Stimulated activated CD4-positive, alpha-beta T cell treated with anti-CD3 and anti-CD28 coated beads, Interleukin-4, amount 100 ng/mL, for 1 hour (primary cell): ENCODE data around the gene FGFBP3.

Source experiments
- DNase-seq: peaks from one replicate; pipeline ENCODE4 v3.0.0-alpha.2; 2020

FGFBP3 gene, protein sequence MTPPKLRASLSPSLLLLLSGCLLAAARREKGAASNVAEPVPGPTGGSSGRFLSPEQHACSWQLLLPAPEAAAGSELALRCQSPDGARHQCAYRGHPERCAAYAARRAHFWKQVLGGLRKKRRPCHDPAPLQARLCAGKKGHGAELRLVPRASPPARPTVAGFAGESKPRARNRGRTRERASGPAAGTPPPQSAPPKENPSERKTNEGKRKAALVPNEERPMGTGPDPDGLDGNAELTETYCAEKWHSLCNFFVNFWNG

GRCh38 chr10:91909117-91909677, at the start of gene FGFBP3:
Gene FGFBP3, minus strand, starts transcription at chr10:91909486. Its CDS starts 517 bp downstream, at chr10:91908969.
- DNase-seq: peak; percentile 20

DNA sequence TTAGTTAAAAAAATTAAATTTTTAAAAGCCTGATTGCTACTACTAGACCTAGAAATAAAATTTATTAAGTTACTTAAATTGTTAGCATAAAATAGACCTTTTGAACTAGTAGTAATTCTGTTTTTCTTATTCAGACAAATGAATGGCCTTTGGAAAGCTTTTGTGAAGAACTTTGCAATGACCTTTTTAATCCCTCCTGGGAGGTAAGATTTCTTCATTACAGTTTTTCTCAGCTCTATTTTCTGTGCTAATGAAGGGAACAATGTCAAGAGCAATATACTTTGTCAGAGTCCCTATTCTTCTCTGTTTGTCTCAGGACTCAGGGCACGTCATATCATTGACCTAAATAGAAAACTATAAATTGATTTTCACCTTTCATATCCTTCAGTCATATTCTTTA, 47.8 kb upstream of the FGFBP3 start:
- no peak for DNase-seq

- no peak for DNase-seq
Observed at GRCh38 chr10:91955114-91955513, 45.8 kb upstream of the FGFBP3 start.

- DNase-seq: no peak
Observed at GRCh38 chr10:91953600-91954160, 44.4 kb upstream of the FGFBP3 start.

- DNase-seq: no peak
Observed at GRCh38 chr10:91944880-91945630, 35.8 kb upstream of the FGFBP3 start.

- no peak for DNase-seq
Observed at GRCh38 chr10:91941426-91941825, 32.1 kb upstream of the FGFBP3 start.

DNA sequence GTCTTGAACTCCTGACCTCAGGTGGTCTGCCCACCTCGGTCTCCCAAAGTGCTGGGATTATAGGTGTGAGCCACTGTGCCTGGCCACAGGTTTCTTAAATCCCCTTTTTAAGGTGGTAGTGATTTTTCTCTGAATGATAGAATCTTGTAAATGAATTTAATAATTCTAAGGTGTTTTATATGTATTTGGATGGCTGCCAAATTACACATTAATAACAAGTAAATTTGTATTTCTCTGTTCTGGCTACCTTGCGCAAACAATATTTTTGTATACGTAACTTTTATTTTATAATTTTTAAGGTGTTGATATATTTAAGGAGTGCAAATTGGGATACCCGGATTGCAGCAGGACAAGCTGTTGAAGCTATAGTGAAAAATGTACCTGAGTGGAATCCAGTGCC, 30.4 kb upstream of the FGFBP3 start:
- DNase-seq: no peak

DNA sequence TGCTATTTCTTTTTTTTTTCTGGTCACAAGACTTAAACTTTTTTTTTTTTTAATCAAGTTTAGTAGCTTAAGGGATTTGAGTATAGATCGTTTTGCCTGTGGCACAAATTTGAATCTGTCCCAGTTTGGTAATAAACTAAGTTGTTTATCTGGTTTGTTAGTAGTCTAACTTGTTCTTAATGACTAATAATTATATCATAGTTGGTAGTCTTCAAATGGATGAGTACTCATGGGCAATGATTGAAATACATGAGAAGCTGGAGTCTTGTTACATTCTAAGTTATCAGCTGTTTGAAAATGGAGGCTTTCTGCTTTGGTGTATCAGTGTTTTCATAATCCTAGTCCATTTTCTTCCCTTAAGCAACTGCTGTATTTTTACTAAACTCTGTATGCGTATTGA, 26.6 kb upstream of the FGFBP3 start:
- DNase-seq: no peak

GRCh38 chr10:91932737-91933136, 23.5 kb upstream of the FGFBP3 start:
- no peak for DNase-seq

DNA sequence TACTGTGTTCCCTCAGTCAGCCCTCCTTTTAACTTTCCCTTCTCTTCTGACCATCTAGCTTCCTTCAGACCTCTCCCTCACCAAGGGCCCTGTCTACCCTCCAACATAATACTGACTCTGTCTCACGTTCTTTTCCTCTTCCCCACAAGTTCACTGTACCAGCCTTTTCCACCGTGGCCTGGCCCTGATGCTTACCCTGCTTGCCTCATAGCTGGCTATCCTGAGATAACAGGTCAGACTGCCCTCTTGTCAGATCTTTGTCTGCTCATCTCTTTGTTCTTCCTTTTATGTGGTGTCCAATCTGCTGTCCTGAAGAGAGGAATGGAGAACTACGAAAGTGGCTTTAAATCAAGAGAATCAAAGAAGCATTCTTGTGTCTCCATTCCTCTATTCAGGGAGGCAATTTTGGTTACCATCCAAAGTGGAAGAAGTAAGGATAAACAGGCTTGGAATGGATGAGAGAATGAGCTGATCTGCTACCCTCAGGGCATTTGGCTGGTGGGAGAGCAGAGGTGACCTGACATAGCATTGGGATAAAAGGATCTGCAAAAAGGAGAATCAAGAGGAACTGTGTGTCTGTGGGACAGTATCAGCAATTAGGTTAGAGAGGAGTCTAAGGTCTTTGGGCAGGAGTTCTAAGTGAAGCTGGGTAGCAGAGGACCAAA, 22.4 kb upstream of the FGFBP3 start:
- DNase-seq: no peak

DNA sequence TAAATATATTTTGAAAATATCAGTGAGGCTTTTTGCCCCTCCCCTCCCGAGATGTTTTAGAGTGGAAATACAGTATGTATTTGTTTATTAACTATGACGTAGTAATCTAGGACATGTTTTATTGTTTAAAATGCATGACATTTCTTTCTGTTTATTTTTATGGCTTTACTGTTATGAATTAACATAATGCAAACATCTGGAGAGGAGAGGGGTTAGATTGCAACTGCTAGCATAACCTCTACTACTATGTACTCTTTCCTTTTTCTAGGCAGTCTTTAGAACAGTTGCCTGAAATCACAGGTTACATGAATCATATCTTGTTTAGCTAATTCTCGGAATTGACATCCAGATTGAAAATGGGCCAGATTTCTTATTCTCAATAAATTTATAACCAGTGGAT, 21.7 kb upstream of the FGFBP3 start:
- no peak for DNase-seq

GRCh38 chr10:91925022-91925320, 15.7 kb upstream of the FGFBP3 start:
- DNase-seq: no peak

- DNase-seq: no peak
Observed at GRCh38 chr10:91924212-91925021, 15.1 kb upstream of the FGFBP3 start.

- peak; percentile 93 for DNase-seq
Observed at GRCh38 chr10:91923371-91924211, 14.3 kb upstream of the FGFBP3 start, which contains the start of gene BTAF1. Gene BTAF1, plus strand, starts transcription at chr10:91923770. Its CDS starts 307 bp downstream, at chr10:91924077.

- DNase-seq: no peak
Observed at GRCh38 chr10:91919651-91920050, 10.4 kb upstream of the FGFBP3 start.

DNA sequence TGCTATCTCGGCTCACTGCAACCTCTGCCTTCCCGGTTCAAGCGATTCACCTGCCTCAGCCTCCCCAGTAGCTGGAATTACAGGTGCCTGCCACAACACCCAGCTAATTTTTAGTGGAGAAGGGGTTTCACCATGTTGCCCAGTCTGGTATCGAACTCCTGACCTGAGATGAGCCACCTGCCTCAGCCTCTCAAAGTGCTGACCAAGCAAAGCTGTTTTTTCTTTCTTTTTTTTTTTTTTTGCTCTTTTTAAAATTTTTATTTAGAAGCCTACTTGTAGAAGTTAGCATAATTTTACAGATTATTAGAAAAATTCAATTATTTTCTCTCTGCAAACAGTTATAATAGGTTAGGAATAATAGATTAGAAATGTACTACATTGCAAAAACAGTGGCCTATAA, 1.2 kb upstream of the FGFBP3 start:
- DNase-seq: no peak

GRCh38 chr10:91908337-91909116, 759 bp downstream of the FGFBP3 start:
- DNase-seq: peak; percentile 74

DNA sequence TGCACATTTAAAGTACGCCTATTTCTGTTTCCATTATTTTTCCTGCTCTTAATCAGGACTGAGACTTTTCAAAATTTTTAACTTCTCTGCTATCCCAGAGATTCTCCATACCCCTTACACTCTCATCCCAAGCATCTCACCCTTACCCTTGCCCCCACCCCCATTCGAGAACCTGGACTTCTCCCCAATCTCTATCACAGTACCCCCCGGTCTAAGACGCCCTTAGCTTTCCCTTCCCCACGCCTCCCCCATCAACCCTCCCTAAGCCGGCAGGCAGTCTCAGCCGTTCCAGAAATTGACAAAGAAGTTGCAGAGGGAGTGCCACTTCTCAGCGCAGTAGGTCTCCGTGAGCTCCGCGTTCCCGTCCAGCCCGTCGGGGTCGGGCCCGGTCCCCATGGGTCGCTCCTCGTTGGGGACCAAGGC, 1.4 kb downstream of the FGFBP3 start:
- no peak for DNase-seq

- DNase-seq: no peak
Observed at GRCh38 chr10:91907033-91907594, 2.2 kb downstream of the FGFBP3 start.
